Measurements from ENCODE around the gene WNT11.
A peak's percentile ranks its signal among the peaks of the same experiment; 100 is the strongest.

The WNT11 gene

DNA sequence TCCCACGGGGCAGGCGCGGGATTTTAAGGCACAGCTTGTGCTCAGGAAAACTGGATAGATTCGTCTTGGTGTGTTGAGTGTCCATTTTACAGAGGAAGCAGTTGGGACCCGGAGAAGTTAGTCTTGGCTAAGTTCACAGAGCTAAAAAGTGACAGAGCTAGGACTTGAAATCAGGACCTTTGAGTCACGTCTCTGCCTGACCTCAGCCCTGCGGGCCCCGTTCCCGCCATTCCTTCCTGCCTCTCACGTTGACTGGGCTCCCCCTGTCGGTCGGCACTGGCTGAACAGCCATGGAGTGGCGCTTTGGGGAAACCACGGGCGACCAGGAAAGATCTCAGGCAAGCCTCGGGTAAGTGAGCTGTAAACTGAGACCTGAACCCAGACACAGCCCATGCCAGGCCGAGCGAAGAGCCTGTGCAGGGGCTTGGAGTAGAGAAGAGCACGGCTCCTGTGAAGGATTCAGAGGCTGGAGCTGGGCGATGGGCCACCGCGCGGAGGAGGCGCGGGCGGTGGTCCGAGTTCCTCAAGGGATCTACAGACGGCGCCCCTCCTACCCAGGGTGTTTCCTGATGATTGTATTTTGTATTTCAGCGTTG is 54.1 kb downstream of the WNT11 start:
- DNase-seq: peak; percentile 94

DNA sequence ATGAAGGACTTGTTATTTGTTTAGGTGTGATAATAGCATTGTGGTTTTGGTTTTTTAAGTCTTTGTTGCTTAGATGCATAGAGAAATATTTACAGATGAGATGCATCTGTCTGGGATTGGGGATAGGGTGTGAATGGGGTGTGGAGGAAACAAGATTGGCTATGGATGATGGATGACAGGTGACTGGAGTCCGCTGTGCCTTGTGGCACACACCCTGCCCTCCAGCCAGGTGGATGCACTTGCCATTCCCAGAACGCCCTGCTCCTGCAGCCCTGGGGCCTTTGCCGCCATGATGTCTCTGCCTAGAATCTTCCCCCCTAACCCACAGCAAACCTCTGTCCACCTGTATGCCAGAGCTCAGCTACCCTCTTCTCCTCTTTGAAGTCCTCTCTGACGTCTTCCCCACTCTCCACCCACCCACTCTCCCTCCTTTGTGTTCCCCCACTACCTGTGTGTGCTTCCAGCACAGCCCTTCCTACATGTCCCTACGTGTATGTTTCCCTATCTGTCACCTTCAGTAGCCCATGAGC is 54.7 kb downstream of the WNT11 start:
- DNase-seq: no peak

DNA sequence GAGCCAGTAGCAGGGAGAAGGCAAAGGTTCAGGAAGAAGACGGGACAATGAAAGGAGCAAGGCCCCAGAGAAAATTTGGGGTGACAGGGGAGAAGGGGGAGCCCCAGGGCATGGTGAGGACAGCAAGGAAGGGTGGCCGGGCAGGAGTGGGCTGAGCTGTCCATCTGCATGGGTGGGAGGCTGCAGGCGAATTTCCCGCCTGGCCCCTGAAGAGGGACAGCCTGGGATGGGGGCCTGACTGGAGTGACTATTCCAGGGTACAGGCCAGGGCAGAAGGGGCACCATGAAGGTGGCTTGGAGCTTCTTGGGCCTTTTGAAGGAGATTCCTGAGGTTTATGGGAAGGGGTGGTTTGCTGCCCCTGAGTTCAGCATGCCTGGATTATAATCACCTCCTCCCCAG is 56.2 kb downstream of the WNT11 start:
- no peak for DNase-seq

DNA sequence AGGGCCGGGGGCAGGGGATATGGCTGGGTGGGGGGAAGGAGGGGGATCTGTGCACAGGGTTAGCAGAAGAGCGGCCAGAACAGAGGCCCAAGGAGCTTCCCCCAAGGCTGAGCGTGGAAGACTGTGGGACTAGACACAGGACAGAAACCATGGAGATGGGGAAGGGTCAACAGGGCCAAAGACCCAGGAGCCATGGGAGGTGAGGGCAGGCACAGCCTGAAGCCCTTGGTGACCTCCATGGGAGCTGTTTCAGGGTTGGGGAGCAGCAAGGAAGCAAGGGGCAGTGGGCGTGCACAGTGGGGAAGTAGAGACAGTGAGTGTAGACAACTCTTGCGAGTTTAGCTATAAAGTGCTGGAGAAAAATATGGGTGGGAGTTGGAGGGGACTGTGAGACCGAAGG is 56.6 kb downstream of the WNT11 start:
- no peak for DNase-seq

DNA sequence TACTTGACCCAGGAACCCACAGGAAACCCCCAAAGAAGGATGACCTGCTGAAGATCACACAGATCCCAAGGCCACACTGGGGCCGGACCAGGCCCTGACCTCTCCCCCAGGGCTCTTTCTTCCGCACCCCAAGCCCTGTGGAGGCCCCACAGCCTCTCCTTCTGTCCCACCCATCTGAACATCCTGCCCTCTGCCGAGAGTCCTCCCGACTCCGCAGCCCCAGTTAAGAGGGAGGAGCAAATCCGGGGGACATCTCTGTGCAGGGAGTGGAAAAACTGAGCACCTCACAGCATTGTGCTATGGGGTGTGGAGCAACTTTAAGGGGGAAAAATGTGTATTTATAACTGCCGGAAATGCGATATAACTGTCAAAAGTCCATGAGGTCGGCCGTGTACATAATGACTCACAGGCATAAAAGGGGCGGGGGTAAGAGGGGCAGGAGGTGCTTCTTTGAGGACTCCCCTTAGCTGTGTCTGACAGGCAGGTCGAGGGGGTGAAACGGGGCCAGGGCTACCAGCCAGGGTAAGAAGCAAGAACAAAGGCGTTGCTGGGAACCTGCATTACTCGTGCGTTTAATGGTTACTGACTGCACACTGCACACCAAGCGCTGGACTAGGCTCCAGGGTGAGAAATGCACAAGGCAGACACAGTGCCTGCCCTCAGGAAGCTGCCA is 57.2 kb downstream of the WNT11 start:
- DNase-seq: no peak

DNA sequence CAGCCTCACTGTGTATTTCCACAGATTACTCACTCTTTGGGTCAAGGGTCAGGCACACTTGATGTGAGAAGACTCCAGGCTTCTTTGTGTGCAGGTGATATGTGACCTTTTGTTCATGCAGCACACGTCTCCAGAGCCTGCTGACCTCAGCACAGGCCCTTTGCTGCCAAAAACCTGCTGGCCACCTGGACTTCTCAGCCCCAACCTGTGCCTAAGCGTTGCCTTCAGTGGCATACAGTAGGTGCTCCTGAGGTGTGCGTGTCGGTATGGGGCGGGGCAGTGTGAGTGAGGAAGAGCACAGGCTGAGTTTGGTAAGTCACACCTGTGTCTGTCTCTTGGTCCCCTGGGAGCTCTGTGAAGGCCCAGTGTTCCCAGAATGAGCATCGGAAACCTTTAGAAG is 58.1 kb downstream of the WNT11 start:
- no peak for DNase-seq

DNA sequence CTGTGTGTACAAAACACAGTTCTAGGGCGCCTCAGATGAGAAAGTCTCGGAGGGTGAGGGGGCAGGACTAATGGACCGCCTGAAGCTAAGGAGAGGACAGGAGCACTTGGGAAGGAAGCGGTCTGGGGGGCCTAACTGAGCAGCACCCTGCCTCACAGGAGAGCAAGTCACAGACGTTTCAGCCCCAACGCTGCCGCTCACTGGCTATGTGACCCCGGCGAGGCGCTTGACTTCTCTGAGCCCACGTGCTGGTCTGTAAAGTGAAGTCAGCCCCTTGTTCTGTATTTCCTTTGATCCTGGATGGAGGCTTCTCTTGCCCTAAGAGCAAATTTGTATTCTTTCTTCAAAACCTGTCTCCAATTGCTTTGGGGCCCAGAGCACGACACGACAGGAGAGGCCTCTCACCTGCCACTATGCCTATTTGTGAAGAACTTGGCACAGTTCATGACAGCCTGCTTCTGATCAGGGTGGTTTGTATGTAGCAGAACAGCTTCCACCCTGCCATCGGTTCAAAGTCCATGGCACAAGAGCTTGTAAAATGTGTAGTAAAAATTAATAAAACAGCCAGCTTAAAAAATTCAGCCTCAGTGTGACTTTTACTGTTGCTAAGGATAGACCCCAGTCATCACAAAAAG is 59.1 kb downstream of the WNT11 start:
- DNase-seq: no peak

DNA sequence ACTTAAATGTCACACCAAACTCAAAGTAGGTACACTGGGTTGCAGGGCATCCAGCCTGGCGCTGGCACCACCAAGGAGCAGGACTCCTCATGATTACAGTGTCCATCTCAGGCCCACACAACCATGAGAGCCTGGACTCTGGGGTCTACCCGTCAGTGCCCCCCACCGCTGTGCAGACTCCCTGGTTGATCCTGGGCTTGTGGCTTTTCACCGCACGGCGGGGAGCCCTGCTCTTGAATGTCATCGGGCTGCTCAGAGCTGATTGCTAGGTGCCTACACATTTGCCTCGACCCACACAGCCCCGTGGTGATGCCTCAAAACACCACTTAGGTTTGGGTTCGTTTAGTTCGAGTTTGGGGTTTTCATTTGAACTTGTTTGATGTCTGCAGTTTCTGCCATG is 63.0 kb downstream of the WNT11 start:
- DNase-seq: no peak

DNA sequence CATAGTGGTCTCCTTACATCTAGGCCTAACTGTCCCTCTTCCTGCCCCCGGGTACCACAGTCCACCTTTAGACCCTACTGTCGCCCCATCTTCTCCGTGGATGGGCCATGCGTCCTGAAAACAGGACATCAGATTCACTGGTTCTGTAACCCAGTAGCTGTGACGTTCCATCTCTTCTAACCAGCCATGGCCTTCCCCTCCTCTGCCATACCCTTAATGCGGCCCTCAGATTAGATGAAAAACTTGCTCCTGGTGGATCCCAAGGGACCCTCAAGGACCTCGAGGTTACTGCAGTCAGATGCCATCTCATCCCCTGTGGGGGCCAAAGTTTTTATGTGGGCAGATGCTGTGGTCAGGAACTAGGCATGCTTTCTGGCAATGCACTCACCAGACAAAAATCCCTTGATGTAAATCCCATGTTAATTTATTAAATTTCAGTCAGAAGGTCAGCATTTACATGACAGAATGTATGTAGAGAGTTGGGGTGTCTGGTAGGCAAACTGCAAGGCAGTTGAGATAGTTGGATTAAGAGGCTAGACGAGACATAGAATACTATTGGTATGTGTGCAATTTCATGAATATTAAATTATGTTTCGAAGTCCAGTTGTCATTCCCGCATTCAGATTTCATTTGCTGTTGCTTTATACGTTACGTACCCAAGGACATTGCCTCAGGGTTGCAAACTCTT is 64.3 kb downstream of the WNT11 start:
- no peak for DNase-seq

DNA sequence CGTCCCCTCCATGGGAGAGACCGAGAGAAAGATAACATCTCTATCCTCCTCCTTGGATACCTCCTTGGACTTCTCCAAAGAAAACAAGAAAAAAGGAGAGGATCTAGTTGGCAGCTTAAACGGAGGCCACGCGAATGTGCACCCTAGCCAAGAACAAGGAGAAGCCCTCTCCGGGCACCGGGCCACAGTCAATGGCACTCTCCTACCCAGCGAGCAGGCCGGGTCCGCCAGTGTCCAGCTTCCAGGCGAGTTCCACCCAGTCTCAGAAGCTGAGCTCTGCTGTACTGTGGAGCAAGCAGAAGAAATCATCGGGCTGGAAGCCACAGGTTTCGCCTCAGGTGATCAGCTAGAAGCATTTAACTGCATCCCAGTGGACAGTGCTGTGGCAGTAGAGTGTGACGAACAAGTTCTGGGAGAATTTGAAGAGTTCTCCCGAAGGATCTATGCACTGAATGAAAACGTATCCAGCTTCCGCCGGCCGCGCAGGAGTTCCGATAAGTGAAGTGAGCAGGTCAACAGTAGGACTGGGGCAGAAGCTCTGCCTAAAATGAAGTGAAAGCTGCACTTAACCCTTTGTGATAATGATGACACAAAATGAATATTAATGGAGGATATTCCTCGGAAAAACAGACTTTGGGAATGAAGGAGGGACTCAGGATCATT is 65.3 kb downstream of the WNT11 start:
- DNase-seq: no peak

DNA sequence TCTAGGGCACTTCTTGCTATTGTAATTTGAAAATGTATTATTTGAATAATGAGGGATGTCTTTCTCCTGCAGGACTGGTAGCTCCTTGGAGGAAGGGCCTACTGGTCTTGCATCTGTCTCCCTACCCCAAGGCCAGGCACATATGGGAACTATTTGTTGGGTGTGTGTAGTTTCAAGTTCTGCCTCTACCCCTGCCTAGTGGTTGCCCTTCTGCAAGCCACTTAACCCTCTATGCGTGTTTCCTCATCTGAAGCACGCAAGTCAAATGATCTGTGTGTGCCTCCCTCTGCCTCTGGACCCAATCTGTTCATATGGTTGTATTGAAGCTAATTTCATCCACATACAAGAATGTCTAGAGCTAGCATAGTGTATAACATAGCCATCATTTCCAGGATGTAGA is 67.0 kb downstream of the WNT11 start:
- DNase-seq: no peak
